GM21515 (cell line): ENCODE results near the gene ZIC2.

Source experiments
- ATAC-seq: cut with Tn5 transposase; IDR thresholded peaks from one replicate; pipeline ENCODE4 v1.9.1; 2021; ENCODE audit not compliant: unreplicated experiment

Gene ZIC2

DNA sequence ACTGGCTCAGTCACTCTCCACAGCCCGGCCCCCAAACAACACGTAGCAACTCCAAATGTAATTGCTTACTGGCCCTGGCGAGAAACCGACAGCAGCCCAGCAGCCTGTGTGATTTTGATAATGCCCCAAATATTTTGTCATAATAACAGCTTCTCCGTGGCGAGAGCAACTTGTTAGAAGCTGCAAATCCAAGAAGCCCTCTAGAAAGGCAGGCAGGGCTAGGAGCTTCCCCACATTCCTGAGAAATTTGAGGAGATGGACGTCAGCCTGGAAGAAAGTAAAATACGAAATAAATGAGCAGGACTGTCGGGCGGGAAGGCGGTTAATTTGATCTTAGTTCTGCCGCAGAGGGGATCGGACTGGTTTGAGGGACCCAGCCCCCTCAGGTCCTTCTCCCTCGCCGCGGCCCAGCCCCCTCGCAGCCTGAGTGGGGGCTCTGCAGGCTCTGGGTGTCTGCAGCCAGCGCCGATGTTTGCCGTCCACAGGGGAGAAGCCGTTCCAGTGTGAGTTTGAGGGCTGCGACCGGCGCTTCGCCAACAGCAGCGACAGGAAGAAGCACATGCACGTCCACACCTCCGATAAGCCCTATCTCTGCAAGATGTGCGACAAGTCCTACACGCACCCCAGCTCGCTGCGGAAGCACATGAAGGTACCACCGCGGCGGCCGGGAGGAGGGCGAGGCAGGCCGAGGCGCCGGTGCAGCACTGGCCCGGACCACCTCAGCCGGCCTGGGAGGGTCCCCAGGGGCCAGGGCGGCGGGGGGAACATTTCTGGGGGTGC lies 3.1 kb downstream of the ZIC2 start:
- ATAC-seq: no peak

DNA sequence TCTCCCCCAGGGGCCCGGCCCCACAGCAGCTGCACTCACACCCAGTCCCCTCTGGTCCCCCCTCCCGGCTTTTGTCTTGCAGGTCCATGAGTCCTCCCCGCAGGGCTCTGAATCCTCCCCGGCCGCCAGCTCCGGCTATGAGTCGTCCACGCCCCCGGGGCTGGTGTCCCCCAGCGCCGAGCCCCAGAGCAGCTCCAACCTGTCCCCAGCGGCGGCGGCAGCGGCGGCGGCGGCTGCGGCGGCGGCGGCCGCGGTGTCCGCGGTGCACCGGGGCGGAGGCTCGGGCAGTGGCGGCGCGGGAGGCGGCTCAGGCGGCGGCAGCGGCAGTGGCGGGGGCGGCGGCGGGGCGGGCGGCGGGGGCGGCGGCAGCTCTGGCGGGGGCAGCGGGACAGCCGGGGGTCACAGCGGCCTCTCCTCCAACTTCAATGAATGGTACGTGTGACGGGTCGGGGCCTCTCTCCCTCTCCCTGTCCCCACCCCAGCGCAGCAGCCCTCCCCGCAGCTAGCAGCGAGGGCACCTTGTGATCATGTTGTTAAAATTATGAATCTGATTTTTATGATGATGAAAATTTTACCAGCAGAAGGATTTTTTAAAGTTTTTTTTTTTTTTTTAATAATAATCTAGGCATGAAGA lies 3.8 kb downstream of the ZIC2 start:
- ATAC-seq: no peak

DNA sequence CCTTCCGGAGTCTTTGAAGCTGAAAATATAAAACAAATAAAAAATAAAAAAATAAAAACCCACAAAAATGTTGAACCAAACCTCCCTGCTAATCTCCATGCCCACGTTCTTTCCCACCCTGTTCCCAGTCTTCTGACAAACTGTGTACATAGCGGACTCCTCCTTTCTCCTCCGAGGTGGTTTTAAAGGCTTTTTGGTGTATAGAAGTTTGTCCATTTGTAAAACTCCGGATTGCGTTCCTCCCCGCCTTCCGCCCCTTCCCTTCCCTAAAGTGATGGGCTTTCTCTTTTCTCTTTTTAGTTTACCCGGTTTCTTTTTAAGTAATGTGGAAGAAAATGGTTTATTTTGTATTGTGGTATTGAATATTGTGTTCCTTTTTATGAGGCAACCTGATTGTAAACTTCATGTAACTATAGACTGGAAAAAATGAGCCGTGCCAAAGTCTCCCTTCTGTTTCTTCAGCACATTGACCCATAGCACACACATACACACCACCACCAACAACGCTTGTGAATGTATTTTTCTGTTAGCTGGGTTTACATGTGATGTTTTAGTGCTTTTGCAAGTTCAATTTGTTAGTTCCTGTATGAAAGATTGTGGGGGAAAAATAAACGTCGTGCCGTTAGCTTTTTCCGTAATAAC lies 4.4 kb downstream of the ZIC2 start:
- ATAC-seq: no peak

DNA sequence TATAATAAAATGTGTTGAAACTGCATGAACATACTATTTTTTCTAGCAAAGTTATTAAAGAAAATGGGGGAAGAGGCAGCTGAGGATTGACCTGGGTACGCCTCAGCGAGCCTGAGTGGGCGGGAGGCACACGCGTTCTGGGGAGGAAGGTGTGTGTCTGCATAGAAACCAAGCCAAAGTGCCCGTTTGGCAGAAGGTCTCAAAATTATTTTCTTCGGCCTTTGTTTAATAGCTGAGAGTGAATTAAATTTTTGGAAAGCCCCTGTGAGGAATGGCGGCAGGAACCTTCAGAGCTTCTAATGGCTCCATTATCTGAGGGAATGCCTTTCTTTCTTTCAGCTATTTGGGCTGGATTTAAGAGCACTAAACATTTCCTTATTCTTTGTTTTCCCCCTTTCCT lies 5.2 kb downstream of the ZIC2 start:
- ATAC-seq: no peak

DNA sequence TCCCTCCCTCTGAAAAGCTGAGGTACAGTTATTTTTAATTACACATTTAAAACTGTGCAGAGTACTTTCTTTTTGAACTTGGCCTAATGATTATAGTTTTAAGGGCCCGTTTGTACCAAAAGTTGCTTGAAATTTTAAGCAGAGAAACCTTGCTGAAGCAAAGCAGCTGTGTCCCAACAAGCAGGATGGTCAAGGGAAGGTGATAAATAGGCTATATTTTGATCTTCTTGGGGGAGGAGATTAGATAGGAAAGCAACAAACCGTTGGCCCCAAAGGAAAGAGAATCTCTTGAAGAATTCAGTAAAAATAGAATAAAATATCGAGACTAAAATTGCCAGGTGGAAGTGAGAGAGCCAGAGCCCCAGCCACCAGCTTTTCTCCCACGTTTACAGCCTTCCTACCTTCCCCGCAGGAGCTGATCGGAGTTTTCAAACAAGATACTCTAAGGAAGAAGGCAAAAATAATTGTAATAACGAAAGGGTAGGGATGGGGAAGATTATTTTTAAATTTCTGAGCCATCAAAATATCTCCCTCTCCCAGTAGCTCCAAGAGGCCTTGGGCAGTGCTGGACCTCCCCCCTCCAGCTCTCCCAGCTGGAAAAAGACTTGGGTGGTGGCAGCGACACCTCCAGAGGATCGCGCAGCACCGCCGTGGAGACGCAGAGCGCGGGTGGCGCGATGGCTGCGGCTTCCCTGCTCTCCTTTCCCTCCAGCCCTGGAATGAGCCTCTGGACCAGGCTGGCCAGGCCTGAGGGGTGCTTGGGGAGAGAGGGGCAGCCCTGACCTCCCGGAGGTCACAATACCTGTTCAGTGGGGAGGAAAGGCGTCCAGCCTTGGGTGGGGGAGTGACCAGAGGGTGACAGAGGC lies 5.8 kb downstream of the ZIC2 start:
- no peak for ATAC-seq

DNA sequence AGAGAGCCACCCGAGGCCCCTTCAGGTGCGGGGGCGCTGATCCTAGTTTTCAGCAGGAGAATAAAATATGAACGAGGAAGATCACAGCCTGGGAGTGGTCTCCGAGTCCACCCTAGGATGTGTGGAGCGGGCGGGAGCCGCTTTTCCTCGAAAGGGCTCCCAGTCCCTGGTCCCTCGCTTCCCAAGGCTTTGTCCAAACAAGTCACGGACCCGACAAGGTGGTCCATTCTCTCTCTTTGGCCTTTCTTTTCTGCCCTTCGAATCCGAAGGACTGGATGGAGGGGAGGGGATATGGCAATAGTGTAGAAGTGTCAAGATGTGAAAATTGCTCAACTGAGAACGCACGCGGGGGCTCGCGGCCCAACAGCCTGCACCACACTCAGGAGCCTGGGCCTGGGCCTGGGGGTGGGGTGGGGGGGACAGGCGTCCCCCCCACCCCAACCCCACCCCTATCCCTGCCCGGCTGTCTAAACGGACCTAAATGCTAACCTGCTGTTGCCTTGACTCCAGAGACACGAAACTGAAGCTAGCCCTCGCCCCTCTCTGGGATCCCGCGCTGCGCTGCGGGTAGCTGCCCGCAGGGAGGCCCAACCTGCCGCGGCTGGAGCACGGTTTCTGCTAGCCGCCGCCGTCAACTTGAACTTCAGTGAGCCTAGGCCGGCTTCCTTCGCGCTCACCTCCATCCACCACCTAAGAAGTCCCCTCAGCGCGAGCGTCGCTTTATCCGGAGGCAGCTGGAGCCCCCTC lies 7.1 kb downstream of the ZIC2 start:
- ATAC-seq: no peak

DNA sequence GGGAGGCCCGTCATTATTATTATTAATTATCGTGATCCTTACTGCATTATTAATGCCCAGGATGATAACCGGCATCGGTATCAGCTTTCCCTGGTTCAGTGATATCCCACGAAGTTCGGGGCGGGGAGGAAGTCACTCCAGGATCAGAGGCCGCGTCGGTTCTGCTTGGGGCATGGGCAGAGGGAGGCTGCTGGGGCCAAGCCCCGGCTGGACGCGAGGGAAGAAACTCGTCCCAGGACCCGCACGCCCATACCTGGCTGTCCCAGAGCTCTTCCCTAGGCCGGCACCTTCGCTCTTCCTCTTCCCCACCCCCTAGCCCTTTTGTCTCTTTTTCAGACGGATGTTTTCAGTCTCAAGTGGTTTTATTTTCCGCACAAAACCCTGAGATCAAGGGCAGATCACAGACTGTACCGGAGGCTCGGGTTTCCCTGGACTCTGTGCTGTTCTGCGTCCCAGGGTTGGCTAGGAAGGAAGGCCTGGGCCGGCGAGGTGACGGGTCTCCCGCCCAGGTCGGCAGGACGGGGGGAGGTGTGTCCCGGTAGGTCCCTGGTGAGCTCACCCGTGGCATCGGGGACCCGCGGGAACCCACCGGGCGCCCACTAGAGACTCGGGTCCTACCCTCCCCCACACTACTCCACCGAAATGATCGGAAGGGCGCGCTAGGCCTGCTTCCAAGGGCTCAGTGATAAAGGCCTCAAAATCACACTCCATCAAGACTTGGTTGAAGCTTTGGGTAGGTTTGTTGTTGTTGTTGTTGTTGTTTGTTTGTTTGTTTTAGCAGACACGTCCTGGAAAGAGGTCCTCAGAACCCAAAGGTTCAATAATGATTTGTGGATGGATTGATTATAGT lies 7.9 kb downstream of the ZIC2 start:
- no peak for ATAC-seq

DNA sequence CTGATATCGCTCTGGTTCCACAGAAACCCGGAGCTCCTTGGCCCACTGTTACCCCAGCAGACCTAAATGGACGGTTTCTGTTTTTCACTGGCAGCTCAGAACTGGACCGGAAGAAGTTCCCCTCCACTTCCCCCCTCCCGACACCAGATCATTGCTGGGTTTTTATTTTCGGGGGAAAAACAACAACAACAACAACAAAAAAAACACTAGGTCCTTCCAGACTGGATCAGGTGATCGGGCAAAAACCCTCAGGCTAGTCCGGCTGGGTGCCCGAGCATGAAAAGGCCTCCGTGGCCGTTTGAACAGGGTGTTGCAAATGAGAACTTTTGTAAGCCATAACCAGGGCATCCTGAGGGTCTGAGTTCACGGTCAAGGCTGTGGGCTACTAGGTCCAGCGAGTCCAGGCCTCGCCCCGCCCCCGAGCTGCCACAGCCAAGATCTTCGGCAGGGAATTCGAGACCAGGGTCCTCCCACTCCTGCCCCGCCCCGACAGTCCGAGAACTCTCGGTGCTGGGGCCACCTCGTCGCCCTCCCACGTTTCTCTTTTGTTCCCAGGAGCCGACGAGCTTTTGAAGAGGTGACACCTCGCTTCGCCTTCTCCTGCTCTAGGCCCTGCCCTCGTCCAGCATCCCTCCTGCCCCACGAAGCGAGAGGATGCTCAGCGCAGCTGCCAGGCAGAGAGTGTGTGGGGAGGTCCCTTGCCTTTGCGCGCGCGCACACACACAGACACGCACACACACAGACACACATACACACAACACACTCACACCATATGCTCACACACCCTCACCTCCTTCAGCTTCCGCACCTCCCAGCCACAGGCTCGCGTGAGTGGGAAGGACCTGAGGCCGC lies 8.8 kb downstream of the ZIC2 start:
- no peak for ATAC-seq

DNA sequence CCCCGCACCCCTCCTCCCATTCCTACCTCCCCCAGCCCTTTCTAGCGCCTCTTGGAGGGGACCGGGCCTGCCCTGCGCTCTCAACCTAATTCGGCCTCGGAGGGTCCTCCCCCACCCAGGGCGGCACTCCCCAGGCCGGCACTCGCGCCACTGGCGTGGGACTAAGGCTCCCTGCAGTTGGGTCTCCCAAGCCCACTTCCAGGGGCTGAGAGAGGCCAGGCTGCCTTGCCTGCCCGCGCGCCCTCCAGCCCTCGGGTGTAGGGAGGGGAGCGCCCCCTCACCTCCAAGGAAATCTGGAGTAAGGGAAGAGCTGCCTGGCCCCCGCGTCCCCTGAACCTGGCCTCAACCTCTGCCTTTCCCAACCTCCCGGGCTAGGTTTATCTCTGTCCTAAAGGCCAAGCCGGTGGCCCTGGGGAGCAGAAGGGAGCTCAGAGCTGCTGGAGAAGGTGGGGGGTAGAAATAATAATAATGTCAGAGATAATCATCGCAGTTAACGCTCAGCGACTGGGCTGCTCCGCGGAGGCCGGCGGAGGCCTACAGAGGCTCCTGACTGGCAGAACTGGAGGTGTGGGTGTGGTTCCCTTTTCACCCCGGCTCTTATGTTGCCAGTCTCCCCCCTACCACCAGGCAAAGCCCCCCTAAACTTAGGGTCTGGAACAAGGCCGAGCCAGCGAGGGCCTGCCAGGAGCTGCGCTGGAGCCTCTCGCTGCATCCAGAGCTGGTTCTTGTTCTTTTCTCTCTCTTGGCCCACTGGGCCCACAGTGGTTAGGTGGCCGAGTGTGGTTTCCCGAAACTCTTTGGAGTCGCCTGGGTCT lies 9.6 kb downstream of the ZIC2 start:
- ATAC-seq: no peak

DNA sequence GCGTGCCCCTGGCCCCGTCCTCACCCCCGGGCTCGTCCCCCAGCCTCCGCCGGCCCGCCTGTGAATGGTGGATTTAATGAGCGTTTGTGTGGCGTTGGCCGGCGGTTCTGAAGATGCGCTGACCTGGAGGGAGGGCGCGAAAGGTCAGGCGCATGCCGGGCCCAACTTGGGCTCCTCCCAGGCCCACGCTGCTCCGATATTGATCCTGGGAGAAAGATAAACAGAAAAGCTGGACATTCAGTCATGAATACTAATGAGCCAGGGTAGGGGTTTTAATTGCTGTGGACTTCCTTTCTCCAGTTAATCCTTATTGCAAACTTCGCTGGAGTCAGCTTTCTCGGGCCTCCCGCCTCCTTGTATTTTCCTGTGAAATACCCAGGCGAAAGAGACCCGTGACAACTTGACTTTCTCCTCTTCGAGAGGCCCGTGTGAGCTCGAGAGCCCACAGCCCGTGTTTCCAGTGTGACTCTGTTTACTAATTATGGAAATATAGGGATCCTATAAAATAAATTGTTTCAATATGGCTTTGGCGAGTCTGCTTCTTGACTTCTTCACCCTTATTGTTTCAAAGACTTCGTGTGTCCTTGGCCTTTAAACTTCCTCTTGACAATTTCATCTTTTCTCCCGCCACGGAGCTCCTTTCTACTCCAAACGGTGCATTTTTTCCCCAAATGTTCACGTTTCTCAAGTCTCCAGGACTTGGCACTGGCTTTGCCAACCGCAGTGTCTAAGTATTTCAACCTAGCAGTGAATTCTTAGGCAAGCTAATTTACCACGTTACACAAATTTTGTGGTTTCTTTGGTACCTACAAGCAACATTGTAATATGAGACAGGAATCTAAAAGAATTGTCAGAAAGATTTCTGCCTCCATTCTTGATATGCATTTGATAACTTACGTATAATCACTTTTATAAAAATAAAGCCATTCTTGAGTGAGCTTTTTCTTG lies 10.5 kb downstream of the ZIC2 start:
- no peak for ATAC-seq

DNA sequence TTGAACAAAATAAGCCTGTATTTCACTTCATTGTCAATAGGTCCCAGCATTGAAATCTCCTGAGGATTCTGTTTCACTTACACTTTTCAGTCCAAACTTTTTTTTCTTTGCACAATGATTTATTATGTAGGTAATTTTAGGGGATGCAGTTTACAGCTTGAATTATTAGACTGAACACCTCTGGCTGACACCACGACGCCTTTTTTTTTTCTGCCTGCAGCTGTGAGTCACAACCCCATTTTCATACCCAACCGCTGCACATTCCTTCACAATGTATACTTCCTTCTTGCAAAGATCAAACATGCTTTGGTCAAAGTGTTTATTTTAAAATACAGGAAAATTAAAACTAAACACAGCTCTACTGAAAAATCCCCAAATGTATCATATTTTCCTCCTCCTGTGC lies 11.4 kb downstream of the ZIC2 start:
- ATAC-seq: no peak

DNA sequence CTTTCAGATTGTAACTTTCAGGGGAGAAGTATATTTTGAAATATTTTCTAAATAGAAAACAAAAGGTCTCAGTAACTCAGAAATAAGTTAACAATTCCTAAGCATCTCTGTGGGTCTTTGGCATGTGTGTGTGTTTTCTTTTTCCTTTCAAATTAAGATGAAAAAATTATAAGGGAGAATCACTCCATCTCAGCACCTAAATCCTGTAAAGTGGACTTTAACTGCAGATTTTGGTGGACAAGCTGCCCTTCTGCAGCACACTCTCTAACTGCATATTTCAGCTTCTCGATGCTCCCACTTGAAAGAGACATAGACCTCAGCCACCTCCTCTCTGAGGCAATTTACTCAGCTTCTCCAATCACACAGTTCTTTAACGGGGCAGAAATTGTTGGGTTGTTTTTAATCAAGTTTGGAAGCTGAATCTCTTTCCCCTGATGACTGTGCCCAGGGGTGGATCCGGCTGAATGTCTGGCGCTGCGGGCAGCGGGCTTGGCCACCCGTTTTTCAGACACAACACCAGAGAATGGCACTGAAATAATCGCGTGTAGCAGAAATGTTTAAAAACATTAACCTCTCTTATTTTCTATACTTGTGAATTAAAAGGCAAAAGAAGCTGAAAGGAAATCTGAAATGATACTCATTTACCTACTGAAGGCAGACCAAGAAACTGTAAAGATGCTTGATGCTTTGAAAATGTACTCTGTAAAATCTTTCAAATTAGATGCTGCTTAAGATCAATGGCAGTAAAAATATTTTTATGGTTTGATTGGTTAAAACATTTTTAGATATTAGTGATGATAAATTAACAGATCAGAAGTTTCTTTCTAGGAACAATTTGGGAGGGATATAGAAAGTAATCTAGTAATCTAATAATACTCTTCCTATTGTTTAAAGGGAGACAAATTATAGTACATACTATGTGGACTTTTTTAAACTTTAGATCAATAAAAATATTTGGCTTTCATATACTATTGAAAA lies 12.4 kb downstream of the ZIC2 start:
- ATAC-seq: no peak

DNA sequence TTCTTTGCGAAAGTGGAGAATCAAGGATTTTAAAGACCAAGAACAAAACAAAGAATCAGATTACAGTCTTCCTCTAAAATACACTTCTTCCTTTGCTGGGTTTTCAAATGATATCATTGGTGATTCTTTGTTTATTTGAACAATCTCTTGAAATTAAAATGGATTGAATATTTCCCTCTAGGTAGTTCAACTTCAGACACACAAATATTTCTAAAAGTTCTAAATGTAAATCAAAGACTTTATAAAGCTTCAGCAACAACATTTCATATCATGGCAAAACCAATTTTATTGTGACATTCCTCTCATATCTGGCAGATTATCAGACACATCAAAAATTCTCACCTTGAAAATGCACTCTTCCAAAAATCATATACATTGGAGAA lies 13.0 kb downstream of the ZIC2 start:
- ATAC-seq: no peak

DNA sequence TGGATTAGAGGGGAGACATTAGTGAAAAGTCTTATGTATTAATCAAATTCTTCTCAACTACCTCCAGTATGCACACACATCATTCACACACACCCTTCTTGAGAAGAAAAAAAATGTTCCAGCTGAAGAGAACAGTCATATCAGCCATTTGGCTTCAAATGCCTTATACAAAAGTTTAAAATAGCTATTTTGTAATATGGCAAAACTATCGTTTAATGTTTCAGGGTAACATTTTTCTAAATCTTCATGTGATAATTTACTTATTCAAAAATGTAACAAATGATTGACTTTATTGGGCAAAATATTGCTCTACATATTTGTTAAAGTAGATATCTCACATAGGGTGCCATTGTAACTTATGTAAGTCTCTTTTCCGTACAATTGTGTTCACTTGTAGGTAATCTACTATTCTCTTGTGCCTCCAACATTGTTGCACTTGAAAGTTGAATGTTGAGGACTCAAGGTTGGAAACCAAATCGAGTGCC lies 13.6 kb downstream of the ZIC2 start:
- no peak for ATAC-seq

DNA sequence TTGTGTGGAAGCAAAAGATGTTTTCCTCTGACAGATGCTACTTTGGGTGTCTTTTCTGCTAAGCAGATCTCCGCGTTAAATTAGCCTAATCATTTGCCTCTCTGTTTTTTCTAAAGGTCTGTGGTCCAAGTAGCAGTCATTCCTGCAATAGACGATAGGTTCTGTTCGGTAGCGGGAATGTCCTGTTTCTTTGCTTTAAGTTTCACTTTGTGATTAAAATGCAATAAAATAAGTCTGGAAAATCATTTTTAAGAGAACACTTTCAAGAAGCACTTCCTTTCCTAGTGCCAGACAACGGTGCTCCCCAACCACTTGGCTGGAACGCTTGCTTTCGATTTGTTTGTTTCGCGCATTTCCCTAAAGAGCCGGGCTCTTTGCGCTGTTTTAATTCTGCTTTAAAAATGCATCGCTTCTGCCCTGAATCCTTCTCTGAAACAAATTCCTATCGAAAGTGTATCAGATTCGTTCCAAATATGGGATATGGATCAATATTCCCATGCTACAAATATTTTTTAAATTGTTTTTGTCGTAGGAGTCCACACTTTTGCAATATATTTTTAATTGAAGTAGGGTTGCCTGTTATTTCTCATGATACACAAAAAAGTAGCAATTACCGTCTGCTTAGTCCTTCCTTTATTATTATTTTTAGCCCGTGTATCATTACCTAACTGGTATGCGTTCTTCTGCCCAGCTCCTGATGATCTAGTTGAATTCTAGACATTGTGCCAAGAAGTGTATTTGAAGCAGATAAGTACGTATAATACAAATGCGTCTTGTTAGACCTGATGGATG lies 14.2 kb downstream of the ZIC2 start:
- ATAC-seq: no peak
